T follicular helper cell (primary cell): Measurements from ENCODE around the gene CLTA.
"Not testable (repeated sequence)": the region's sequence is repeated elsewhere in the genome, so short reads cannot be mapped to it uniquely, and the experiment has no call there.

Experiments
- DNase-seq: peaks from one replicate; pipeline ENCODE4 v3.0.0-alpha.2; 2020; ENCODE audit warnings: low read depth

The CLTA gene

GRCh38 chr9:36189976-36190375, 745 bp upstream of the CLTA start:
- no peak for DNase-seq

- peak; percentile 29 for DNase-seq
These were observed 547 bp downstream of the CLTA start for GRCh38 chr9:36191290-36191645.

- DNase-seq, result no peak
These were observed 965 bp downstream of the CLTA start for GRCh38 chr9:36191686-36192085.

- no peak for DNase-seq
These were observed 1.5 kb downstream of the CLTA start for GRCh38 chr9:36192196-36192595.

GRCh38 chr9:36193023-36193422, 2.3 kb downstream of the CLTA start:
- no peak for DNase-seq

GRCh38 chr9:36194326-36195000, 3.7 kb downstream of the CLTA start:
- no peak for DNase-seq

GRCh38 chr9:36204906-36205547, 14.3 kb downstream of the CLTA start:
- no peak for DNase-seq

- no peak for DNase-seq
These were observed 16.3 kb downstream of the CLTA start for GRCh38 chr9:36207016-36207415.

GRCh38 chr9:36207546-36208012, 16.9 kb downstream of the CLTA start:
- no peak for DNase-seq

- no peak for DNase-seq
These were observed 18.0 kb downstream of the CLTA start for GRCh38 chr9:36208521-36209253.

- no peak for DNase-seq
These were observed 20.0 kb downstream of the CLTA start for GRCh38 chr9:36210722-36211121.

- no peak for DNase-seq
These were observed 20.8 kb downstream of the CLTA start for GRCh38 chr9:36211510-36211909.

GRCh38 chr9:36213387-36213786, 22.7 kb downstream of the CLTA start:
- DNase-seq, result no peak

- DNase-seq, result no peak
These were observed 23.3 kb downstream of the CLTA start for GRCh38 chr9:36213989-36214388.

- DNase-seq, result no peak
These were observed 23.9 kb downstream of the CLTA start for GRCh38 chr9:36214571-36214970.

- no peak for DNase-seq
These were observed 26.7 kb downstream of the CLTA start for GRCh38 chr9:36217256-36217968.

GRCh38 chr9:36218011-36218410, 27.3 kb downstream of the CLTA start:
- no peak for DNase-seq

GRCh38 chr9:36218411-36218901, 27.7 kb downstream of the CLTA start:
- DNase-seq, result no peak

GRCh38 chr9:36221667-36222066, 30.9 kb downstream of the CLTA start:
- DNase-seq, result no peak

- no peak for DNase-seq
These were observed 31.7 kb downstream of the CLTA start for GRCh38 chr9:36222449-36222848.

GRCh38 chr9:36237230-36237629, 46.5 kb downstream of the CLTA start:
- no peak for DNase-seq

GRCh38 chr9:36239205-36239604, 48.5 kb downstream of the CLTA start:
- DNase-seq, result not testable (repeated sequence)
